ENCODE measurements around the gene GALNT17.

DNA sequence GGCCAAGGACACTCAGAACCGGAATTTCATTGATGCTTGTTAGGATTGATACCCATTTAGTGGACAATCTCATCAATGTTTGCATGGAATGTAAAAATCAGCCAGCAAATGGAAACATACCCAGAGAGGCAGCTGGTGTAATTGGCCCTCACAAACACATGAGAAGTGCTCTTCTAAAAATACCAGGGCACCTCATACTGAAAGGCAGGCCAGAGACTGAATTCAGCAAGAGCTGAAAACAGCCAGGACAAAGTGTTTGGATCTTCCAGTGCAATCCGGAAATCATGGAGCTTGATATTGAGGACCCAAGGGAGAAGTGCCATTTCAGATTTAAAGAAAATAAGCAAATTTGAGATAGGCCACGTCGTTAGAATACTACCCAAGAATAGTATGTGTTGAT, 498.6 kb downstream of the GALNT17 start:
- no peak for TF ChIP-seq CTCF (conservative IDR thresholded peaks at IDR 0.05; ENCODE audit: low read depth, low read length)
- TF ChIP-seq EZH2 (IDR thresholded peaks at IDR 0.05; ENCODE audit: borderline replicate concordance, low read depth, low read length, poor library complexity, severe bottlenecking) = no peak

All from A673 (cell line).